HG03457 (cell line): Measurements from ENCODE around the gene TMEM240.
"Not testable (repeated sequence)": the region's sequence is repeated elsewhere in the genome, so short reads cannot be mapped to it uniquely, and the experiment has no call there.

ENCODE experiments used
- ATAC-seq: cut with Tn5 transposase; IDR thresholded peaks from one replicate; pipeline ENCODE4 v1.9.1; 2021; ENCODE audit warnings: moderate number of reproducible peaks; ENCODE audit not compliant: unreplicated experiment

The TMEM240 gene

DNA sequence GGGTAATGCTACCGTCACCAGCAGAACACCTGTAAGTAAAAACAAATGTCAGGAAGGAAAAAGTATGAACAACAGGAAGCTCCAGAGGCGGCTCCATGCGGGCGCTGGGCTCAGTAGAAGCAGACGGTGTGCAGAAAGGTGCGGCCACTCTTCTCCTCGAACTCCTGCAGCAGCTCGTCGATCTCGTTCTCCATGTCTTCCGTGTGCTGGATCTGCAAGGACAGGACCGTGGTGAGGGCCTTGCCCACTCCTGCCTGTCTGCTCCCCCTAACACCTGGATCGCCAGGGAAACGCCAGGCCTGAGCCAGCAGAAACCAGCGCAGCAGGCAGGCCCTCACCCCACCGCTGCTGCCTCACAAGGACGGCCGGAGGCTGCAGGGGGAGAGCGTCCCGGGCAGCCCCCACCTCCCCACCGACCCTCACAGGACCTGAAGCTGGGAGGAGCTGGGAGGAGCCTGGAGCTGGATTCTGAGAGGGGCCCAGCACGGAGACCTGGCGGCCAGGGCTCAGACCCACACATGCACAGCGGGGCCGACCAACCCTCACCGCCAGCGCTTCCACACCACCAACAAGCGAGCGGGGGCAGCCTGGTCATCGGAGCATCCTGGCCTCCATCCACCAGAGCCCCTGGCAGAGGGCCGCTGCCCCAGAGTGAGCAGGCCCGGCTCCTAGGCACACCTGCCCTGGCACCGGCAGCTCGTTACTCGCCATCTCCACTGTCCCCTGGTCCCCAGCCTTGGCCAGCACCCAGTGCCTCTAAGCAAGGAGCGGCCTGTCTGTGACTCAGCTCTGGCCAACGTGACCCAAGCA, 1.7 kb upstream of the TMEM240 start:
- ATAC-seq: no peak

GRCh38 chr1:1540818-1541628, 599 bp upstream of the TMEM240 start:
- no peak for ATAC-seq

GRCh38 chr1:1539310-1540089, 924 bp downstream of the TMEM240 start:
- ATAC-seq: no peak

- no peak for ATAC-seq
Measured at GRCh38 chr1:1538989-1539309, 1.5 kb downstream of the TMEM240 start.

- ATAC-seq: no peak
Measured at GRCh38 chr1:1538334-1538733, 2.1 kb downstream of the TMEM240 start.

DNA sequence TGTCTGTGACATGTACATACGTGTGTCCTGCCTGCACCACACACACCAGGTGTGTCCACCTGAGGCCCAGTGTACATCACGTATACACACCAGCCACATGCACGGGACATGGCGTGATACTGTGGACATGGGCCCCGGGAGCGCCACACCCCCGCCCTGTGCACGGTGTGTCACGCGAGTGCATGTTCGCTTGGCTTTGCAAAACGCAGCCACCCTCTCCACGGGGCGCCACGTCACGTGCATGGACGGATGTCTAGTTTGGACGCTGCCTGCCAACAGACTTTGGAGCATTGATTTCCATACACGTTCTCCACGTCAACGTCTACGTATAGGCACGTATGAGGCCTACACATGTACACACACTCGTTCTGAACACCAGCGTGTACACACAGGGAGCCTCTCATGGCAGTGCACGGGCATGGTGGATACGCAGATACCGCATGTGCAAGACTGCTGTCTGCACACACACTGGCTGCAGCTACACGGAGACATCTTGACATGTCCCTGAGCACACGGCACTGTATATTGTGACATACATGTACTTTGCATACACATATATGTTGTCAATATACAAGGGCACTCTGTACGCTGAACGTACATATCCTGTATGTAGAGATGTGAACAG, 2.7 kb downstream of the TMEM240 start:
- no peak for ATAC-seq

DNA sequence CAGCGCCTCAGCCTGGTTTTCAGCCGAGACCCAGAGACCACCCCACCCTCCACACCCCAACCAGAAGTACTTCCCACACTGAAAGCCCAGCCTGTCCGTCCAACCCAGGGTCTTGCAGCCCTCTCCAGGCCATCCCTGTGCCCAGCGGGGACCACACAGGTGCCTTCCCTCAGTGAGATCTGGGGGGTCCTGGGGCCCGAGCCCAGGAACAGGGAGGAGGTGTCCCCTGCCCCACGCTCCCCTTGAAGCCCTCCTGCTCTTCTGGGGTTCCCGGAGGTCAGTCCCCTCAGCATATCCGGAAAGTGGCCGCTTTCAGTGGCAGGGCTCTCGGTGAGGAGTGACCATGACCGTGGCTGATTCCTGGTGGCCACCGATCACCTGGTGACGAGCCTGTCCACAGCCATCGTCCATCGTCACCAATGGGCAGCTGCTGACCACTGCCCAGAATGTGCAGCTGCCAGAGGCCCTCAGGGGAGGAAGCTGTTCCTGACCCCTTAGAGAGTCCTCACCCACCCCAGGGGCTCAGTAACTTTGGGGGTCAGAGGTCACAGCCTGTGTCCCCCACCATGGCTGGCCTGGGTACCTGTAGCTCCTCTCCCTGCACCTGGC, 3.4 kb downstream of the TMEM240 start:
- no peak for ATAC-seq

DNA sequence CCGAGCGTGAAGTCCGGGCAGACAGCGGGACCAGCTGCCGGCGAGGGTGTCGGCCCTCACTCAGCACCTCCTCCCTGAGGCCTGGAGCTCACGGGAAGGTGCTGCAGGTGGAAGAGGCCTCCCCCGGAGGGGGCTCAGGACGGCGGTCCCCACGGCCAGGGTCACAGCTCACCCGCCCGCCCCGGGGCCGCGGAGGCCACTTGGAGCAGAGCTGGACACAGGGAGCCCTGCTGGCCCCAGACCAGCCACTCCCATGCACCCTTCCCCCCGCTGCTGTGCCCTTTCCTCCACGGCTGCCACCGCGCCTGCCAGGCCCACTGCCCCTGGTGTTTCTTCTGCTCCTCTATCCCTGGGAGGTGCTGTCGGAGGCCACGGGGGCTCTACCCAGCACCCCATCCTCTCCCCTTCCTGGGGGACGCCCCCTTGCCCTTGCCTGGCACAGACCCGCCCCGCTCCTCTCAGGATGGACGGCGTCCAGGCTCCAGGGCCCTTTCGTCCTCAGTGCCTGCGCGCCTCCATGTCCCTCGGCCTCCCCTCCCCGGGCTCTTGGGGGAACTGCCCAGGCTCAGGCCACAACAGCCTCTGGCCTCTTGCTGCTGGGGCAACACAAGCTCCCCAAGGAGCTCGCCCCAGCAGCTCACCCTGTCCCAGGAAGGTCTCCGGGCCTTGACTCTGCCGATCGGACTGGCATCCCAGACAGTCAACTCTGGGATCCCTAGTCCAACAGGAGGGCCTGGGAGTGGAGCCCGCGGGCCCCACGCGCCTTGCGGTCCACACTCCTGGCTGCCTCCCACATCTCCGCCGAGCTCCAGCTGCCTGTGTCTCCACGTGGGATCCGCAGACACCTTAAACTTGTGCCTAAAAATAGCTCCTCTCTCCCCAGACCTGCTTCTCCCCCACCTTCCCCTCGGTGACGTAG, 4.1 kb downstream of the TMEM240 start:
- no peak for ATAC-seq

GRCh38 chr1:1535201-1536018, 5.0 kb downstream of the TMEM240 start:
- no peak for ATAC-seq

DNA sequence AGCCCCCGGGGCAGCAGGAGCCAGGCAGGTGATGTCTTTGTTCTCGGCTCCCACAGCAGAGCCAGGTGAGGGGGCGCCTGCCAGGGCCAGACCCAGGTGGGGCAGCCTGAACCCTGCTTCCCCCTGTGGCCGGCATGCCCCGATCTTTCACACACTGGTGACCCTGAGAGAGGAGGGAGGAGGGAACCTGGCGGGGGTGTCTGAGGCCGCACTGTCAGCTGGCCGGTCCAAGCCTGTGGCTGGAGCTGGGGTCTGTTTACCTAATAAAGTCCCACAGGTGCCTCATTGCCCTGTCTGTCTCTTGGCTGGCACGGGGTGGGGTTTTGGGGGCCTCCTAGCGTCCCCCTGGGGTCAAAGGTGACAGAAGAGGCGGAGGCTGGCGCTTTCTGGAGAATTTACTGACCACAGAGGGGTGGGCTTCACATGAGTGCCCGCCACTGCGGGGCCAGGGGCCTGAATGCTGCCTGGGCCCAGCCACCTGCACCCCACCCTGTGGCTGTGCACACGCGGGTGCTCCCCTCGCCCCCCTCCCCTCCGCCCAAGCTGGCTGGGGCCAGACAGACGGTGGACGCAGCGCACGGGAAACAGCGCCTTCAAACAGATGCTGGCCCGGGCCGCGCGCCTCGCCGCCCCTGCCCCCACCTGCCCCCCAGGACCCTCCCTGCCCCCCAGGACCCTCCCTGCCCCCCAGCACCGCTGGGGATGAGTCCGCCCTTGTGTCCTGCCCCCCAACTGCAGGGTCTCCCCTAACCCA, 5.8 kb downstream of the TMEM240 start:
- no peak for ATAC-seq

DNA sequence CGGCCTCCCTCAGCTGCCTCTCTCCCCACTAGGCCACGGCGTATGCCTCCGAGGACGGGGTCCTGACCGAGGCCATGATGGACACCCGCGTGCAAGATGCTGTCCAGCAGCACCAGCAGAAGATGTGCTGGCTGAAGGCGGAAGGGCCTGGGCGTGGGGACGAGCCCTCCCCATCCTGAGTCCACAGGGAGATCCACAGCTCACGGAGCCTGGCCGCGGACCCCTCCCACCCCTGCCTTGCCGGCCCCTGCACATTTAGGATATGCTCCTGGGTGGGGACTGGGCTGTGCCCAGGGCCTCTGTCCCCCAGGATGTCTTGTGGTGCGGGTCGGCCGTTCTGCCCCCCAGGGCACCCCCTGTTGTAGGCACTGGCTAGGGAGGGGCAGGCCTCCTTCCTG, 6.5 kb downstream of the TMEM240 start:
- not testable (repeated sequence) for ATAC-seq

DNA sequence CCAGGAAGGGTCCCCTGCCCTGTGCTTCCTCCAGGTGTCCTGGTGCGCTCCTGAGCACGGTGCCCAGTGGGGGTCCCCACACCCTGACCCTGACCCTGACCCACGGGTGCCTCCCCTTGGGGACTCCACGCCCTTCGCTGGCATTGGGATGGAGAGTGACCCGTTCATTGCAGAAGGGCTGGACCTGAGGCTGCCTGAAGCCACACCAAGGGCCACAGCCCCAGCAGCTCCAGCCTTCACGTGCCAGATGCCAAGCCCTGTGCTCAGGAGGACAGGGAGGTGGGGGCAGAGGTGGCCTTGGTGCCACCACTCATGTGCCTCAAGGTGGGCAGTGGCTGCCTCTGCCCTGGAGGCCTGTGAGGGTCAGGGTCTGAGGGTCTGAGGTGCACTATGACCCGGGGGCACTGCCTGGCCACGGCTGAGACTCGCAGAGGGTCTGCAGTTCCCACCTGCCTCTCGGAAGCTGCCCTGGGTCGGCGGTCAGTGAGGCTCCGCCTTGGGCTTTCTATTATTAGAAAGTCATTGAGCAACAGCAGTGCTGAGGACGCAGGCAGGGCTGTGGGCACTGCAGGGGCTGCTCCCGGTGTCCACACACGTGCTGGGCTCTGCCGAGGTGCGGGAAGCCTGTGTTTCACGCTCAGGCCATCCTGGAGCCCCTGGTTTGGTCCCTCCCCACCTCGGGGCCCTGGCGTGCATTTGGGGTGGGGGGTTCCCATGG, 7.1 kb downstream of the TMEM240 start:
- not testable (repeated sequence) for ATAC-seq

GRCh38 chr1:1531947-1532346, 8.5 kb downstream of the TMEM240 start:
- ATAC-seq: no peak

DNA sequence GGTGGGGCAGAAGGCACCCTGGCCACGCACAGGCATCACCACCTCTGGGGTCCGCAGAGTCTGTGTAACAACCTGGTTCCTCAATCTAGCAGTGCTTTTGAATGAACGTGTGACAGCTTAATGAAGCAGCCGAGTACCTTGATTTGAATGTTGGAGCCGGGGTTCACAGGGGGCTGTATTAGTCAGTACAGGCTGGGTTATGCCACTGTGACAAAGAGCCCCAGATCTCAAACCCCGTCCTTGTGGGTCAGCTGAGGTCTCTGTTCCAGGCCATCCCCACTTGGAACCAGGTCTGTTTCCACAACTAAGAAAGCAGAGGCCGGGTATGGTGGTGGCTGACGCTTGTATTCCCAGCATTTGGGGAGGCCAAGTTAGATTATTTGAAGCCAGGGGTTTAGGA, 10.5 kb downstream of the TMEM240 start:
- no peak for ATAC-seq

DNA sequence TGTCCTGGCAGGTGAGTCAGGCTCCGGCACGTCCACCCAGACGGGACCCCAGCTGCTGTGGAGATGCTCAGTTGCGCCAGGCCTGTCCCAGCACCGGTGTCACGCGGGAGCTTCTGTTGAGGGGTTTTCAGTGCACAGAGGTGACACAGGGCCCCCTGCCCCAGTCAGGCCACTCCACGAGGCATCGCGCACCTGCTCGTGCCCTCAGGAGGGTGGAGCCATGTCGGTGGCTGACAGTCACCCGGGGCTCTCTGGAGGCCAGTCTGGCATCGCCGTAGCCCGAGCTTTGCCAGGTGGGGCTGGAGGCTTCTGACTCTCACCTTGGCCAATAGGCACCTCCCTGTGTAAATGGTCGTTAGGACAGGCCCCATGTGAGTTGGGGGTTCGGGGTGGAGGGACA, 11.1 kb downstream of the TMEM240 start:
- no peak for ATAC-seq

GRCh38 chr1:1528301-1529267, 11.8 kb downstream of the TMEM240 start:
- no peak for ATAC-seq
